CD14-positive monocyte (primary cell): ENCODE data around the gene ATOH8. TPM values are rescaled to one million over a fixed set of nuclear protein-coding genes. Genes with fewer than 3 reads are reported as not detected.

Experiments
- DNase-seq, 3 donors: peaks; one replicate each; pipeline ENCODE4 v3.0.0-alpha.2; 2011 to 2022
- H2AFZ ChIP-seq: 2 replicates; pipeline ENCODE4 v1.6.0; 2012; ENCODE audit warnings: mild to moderate bottlenecking, low read depth, low read length, inconsistent platforms; ENCODE audit not compliant: insufficient read depth, poor library complexity, severe bottlenecking
- H3K27ac ChIP-seq, 2 donors: 1 replicate in 1 of 2; 2 replicates in 1 of 2; pipeline ENCODE4 v1.5.1; 2012 to 2013; ENCODE audit warnings: low read length in 2 of 2, control low read depth in 1 of 2, inconsistent platforms in 1 of 2, low read depth in 1 of 2, mild to moderate bottlenecking in 1 of 2
- H3K27me3 ChIP-seq, 2 donors: one replicate each; pipeline versions ENCODE4 v1.6.0 to v1.6.1; 2011 to 2013; ENCODE audit warnings: low read length in 2 of 2; ENCODE audit not compliant: control insufficient read depth in 2 of 2, insufficient read depth in 2 of 2
- H3K36me3 ChIP-seq, 2 donors: replicated peaks in 1 of 2; 1 replicate in 1 of 2; 2 replicates in 1 of 2; pipeline versions ENCODE4 v1.5.1 to v1.6.1; 2012 to 2013; ENCODE audit warnings: low read length in 2 of 2, control low read depth in 1 of 2, inconsistent platforms in 1 of 2, mild to moderate bottlenecking in 1 of 2; ENCODE audit not compliant: insufficient read depth in 2 of 2, control insufficient read depth in 1 of 2
- H3K4me1 ChIP-seq, 2 donors: 1 replicate in 1 of 2; 2 replicates in 1 of 2; pipeline versions ENCODE4 v1.5.1 to v1.6.1; 2012 to 2013; ENCODE audit warnings: low read length in 2 of 2, control low read depth in 1 of 2, inconsistent platforms in 1 of 2, mild to moderate bottlenecking in 1 of 2, moderate library complexity in 1 of 2; ENCODE audit not compliant: insufficient read depth in 2 of 2, control insufficient read depth in 1 of 2
- H3K4me2 ChIP-seq: replicated peaks from 2 replicates; pipeline ENCODE3; 2012; ENCODE audit warnings: low read length, moderate library complexity, mild to moderate bottlenecking; ENCODE audit not compliant: poor library complexity, severe bottlenecking; ENCODE audit errors: extremely low read depth
- H3K4me3 ChIP-seq, 3 experiments: fragments of 200-600 bp in 1 of 3; sonication (generic) in 1 of 3; replicated peaks in 1 of 3; 1 replicate in 2 of 3; 2 replicates in 1 of 3; pipeline ENCODE4 v1.5.1; 2011 to 2013; ENCODE audit warnings: low read length in 3 of 3, mild to moderate bottlenecking in 3 of 3, control low read depth in 2 of 3, low read depth in 2 of 3, inconsistent platforms in 1 of 3, moderate library complexity in 1 of 3
- H3K79me2 ChIP-seq: 2 replicates; pipeline ENCODE4 v1.6.0; 2012; ENCODE audit warnings: mild to moderate bottlenecking, control low read depth, inconsistent platforms, low read length, moderate library complexity; ENCODE audit not compliant: insufficient read depth
- H3K9ac ChIP-seq: 2 replicates; pipeline ENCODE4 v1.6.0; 2017; ENCODE audit warnings: low read length, mild to moderate bottlenecking; ENCODE audit not compliant: insufficient read depth, poor library complexity, severe bottlenecking
- H3K9me3 ChIP-seq, 2 donors: replicated peaks in 1 of 2; 1 replicate in 1 of 2; 2 replicates in 1 of 2; pipeline versions ENCODE4 v1.5.1 to v1.6.1; 2012 to 2013; ENCODE audit warnings: low read length in 2 of 2, control low read depth in 1 of 2; ENCODE audit not compliant: control insufficient read depth in 1 of 2, insufficient read depth in 1 of 2
- H4K20me1 ChIP-seq: 2 replicates; pipeline ENCODE4 v1.6.0; 2012; ENCODE audit warnings: mild to moderate bottlenecking, low read length, control low read depth, moderate library complexity; ENCODE audit not compliant: insufficient read depth
- H3K27ac Mint-ChIP-seq, 7 donors: one replicate each; pipeline ENCODE4 v1.8.0; 2020; ENCODE audit warnings: mild to moderate bottlenecking in 7 of 7, mixed read lengths in 7 of 7, moderate library complexity in 6 of 7, inconsistent platforms in 2 of 7
- H3K27me3 Mint-ChIP-seq, 3 donors: one replicate each; pipeline ENCODE4 v1.8.0; 2021 to 2022; ENCODE audit warnings: low read depth in 3 of 3, mild to moderate bottlenecking in 3 of 3, mixed read lengths in 3 of 3, moderate library complexity in 3 of 3, inconsistent platforms in 1 of 3
- H3K36me3 Mint-ChIP-seq, 2 donors: one replicate each; pipeline ENCODE4 v1.8.0; 2020; ENCODE audit warnings: mixed read lengths in 2 of 2, inconsistent platforms in 1 of 2, mild to moderate bottlenecking in 1 of 2
- H3K4me1 Mint-ChIP-seq: one replicate; pipeline ENCODE4 v1.8.0; 2020; ENCODE audit warnings: mild to moderate bottlenecking, mixed read lengths
- H3K4me3 Mint-ChIP-seq, 2 donors: one replicate each; pipeline ENCODE4 v1.8.0; 2020; ENCODE audit warnings: mild to moderate bottlenecking in 2 of 2, mixed read lengths in 2 of 2, moderate library complexity in 1 of 2
- H3K9me3 Mint-ChIP-seq, 7 donors: one replicate each; pipeline ENCODE4 v1.8.0; 2020 to 2022; ENCODE audit warnings: mixed read lengths in 7 of 7, mild to moderate bottlenecking in 6 of 7, moderate library complexity in 6 of 7, inconsistent platforms in 2 of 7
- CTCF ChIP-seq: fragments of 200-600 bp; IDR thresholded peaks from one replicate; pipeline ENCODE4 v1.8.0; 2022; ENCODE audit warnings: antibody characterized with exemption, mild to moderate bottlenecking
- WGBS: methylation state at CpG from one replicate; pipeline ENCODE4 v1.1.5; 2013; ENCODE audit warnings: missing lambda C conversion rate; ENCODE audit not compliant: insufficient coverage; 5-methylcytosine and 5-hydroxymethylcytosine counted together
- intact Hi-C, 2 donors: fragments of 100-400 bp; cut with micrococcal nuclease; formaldehyde crosslinking; loops; one replicate each; pipeline versions ENCODE4 v1.15.0 to v1.15.1; 2023
- polyA plus RNA-seq, 3 donors: library from polyadenylated mRNA; depleted of rRNA in 1 of 3; unstranded in 2 of 3; stranded (reverse) in 1 of 3; fragments of 300-500 nt in 2 of 3; fragments of >200 nt in 1 of 3; fragmentation: Illumina TruSeq in 2 of 3; gene quantifications; 1 replicate in 2 of 3; 2 replicates in 1 of 3; pipeline ENCODE4 v1.2.3, GENCODE V29; 2012 to 2021

Gene ATOH8
- polyA plus RNA-seq, 3 donors: 2.0 to 3.9 (median 2.1) TPM

- peak overlapping the region; percentile 3 for H3K4me2 ChIP-seq
- peak overlapping the region in 1 of 2 donors; percentile 60 for H3K4me3 Mint-ChIP-seq
Measured at GRCh38 chr2:85745619-85746018, 8.2 kb upstream of the ATOH8 start.

GRCh38 chr2:85746321-85747004 lies 7.3 kb upstream of the ATOH8 start:
- no peak for DNase-seq
- H3K4me3 ChIP-seq: no peak overlapping the region
- peaks cover 55% of the 10 kb centered on the region for H3K4me1 Mint-ChIP-seq
- no peaks in the 10 kb centered on the region for H3K9me3 ChIP-seq
- H3K27ac Mint-ChIP-seq: peak overlapping the region in 1 of 7 donors; percentile 15
- no peak overlapping the region for H3K4me2 ChIP-seq
- H3K27ac ChIP-seq: no peak overlapping the region
- H3K9ac ChIP-seq: no peak overlapping the region
- whole genome bisulfite sequencing: 88% methylated on average over 7 of the region's 8 CpGs
- H3K36me3 Mint-ChIP-seq: no peaks in the 10 kb centered on the region
- peaks cover 2 to 22% of the 10 kb centered on the region in 2 donors for H3K27me3 ChIP-seq
- peaks cover 35 to 41% of the 10 kb centered on the region in 2 donors for H3K4me1 ChIP-seq
- peaks cover 28 to 45% (median 44%) of the 10 kb centered on the region in 3 donors for H3K27me3 Mint-ChIP-seq
- intact Hi-C loops: no loop called here
- no peaks in the 10 kb centered on the region for H3K36me3 ChIP-seq
- no peaks in the 10 kb centered on the region for H4K20me1 ChIP-seq
- H3K9me3 Mint-ChIP-seq: peaks cover 0 to 2% (median 0%) of the 10 kb centered on the region in 7 donors
- H3K79me2 ChIP-seq: no peaks in the 10 kb centered on the region
- H2AFZ ChIP-seq: no peak overlapping the region
- TF ChIP-seq CTCF: no peak
- H3K4me3 Mint-ChIP-seq: no peak overlapping the region

More at GRCh38 chr2:85745619-85746018, 8.2 kb upstream of the ATOH8 start:
- DNase-seq: no peak
- Histone ChIP-seq H3K79me2 (no peaks in the 10 kb centered on the region), H3K27ac (no peak overlapping the region), H3K36me3 (no peaks in the 10 kb centered on the region), H4K20me1 (no peaks in the 10 kb centered on the region), H3K9me3 (no peaks in the 10 kb centered on the region), H3K4me3 (no peak overlapping the region), H3K27me3 (peaks cover 0 to 14% of the 10 kb centered on the region in 2 donors), H3K9ac (no peak overlapping the region), H3K4me1 (peaks cover 35 to 41% of the 10 kb centered on the region in 2 donors), H2AFZ (no peak overlapping the region)
- WGBS: 67% methylated on average over 2 of the region's 8 CpGs
- Mint-ChIP-seq H3K27ac (no peak overlapping the region), H3K27me3 (peaks cover 24 to 39% (median 39%) of the 10 kb centered on the region in 3 donors), H3K4me1 (peaks cover 53% of the 10 kb centered on the region), H3K9me3 (peaks cover 0 to 3% (median under 1%) of the 10 kb centered on the region in 7 donors), H3K36me3 (no peaks in the 10 kb centered on the region)
- intact Hi-C loops: no loop called here
- TF ChIP-seq CTCF: no peak
